HEK293 (cell line): ENCODE results near the gene SYNGR3.
A peak's percentile ranks its signal among the peaks of the same experiment; 100 is the strongest.

Experiments
- BCL11A ChIP-seq: fragments of 450-650 bp; formaldehyde crosslinking; IDR thresholded peaks from 2 replicates; pipeline ENCODE4 v1.5.1; 2016; ENCODE audit warnings: low read depth, missing biosample characterization, missing genetic modification characterization
- HIC1 ChIP-seq: fragments of 450-650 bp; formaldehyde crosslinking; IDR thresholded peaks from 2 replicates; pipeline ENCODE4 v1.5.1; 2016; ENCODE audit warnings: missing biosample characterization, missing genetic modification characterization
- KLF1 ChIP-seq: fragments of 450-650 bp; formaldehyde crosslinking; IDR thresholded peaks from 2 replicates; pipeline ENCODE4 v1.5.1; 2016; ENCODE audit warnings: missing biosample characterization, missing genetic modification characterization
- PRDM10 ChIP-seq: fragments of 450-650 bp; formaldehyde crosslinking; IDR thresholded peaks from 2 replicates; pipeline ENCODE4 v1.5.1; 2016; ENCODE audit warnings: missing biosample characterization, missing genetic modification characterization
- SP3 ChIP-seq: fragments of 450-650 bp; formaldehyde crosslinking; IDR thresholded peaks from 2 replicates; pipeline ENCODE4 v1.5.1; 2016; ENCODE audit warnings: missing biosample characterization, missing genetic modification characterization
- SP7 ChIP-seq: fragments of 450-650 bp; formaldehyde crosslinking; IDR thresholded peaks from 2 replicates; pipeline ENCODE4 v1.5.1; 2016; ENCODE audit warnings: missing biosample characterization, missing genetic modification characterization
- TCF7L2 ChIP-seq: IDR thresholded peaks from 2 replicates; pipeline ENCODE4 v1.6.1; 2011; ENCODE audit warnings: low read depth, mild to moderate bottlenecking, inconsistent platforms, low read length, moderate library complexity, borderline replicate concordance
- TRIM28 ChIP-seq: IDR thresholded peaks from 2 replicates; pipeline ENCODE4 v1.6.1; 2011; ENCODE audit warnings: low read length, control low read depth, borderline replicate concordance
- ZBTB6 ChIP-seq: fragments of 450-650 bp; formaldehyde crosslinking; IDR thresholded peaks from 2 replicates; pipeline ENCODE4 v1.5.1; 2017; ENCODE audit warnings: missing biosample characterization, missing genetic modification characterization
- ZBTB8A ChIP-seq: fragments of 450-650 bp; formaldehyde crosslinking; IDR thresholded peaks from 2 replicates; pipeline ENCODE4 v1.5.1; 2016; ENCODE audit warnings: missing biosample characterization, missing genetic modification characterization
- ZNF114 ChIP-seq: fragments of 450-650 bp; formaldehyde crosslinking; IDR thresholded peaks from 2 replicates; pipeline ENCODE4 v1.5.0; 2017; ENCODE audit warnings: missing biosample characterization, missing genetic modification characterization
- ZNF214 ChIP-seq: fragments of 450-650 bp; formaldehyde crosslinking; IDR thresholded peaks from 2 replicates; pipeline ENCODE4 v1.5.1; 2017; ENCODE audit warnings: missing biosample characterization, mild to moderate bottlenecking, missing genetic modification characterization, borderline replicate concordance
- ZNF391 ChIP-seq: fragments of 450-650 bp; formaldehyde crosslinking; IDR thresholded peaks from 2 replicates; pipeline ENCODE4 v1.5.1; 2016; ENCODE audit warnings: low read depth, missing biosample characterization, missing genetic modification characterization, borderline replicate concordance
- ZNF398 ChIP-seq: fragments of 450-650 bp; formaldehyde crosslinking; IDR thresholded peaks from 2 replicates; pipeline ENCODE4 v1.5.1; 2017; ENCODE audit warnings: missing biosample characterization, missing genetic modification characterization
- ZNF449 ChIP-seq: fragments of 450-650 bp; formaldehyde crosslinking; IDR thresholded peaks from 2 replicates; pipeline ENCODE4 v1.5.1; 2017; ENCODE audit warnings: missing biosample characterization, mild to moderate bottlenecking, missing genetic modification characterization, moderate library complexity
- ZNF561 ChIP-seq: fragments of 450-650 bp; IDR thresholded peaks from 2 replicates; pipeline ENCODE4 v1.5.1; 2018; ENCODE audit warnings: missing biosample characterization, missing genetic modification characterization, borderline replicate concordance
- ZNF571 ChIP-seq: fragments of 450-650 bp; formaldehyde crosslinking; IDR thresholded peaks from 2 replicates; pipeline ENCODE4 v1.5.0; 2017; ENCODE audit warnings: missing biosample characterization, missing genetic modification characterization
- ZNF623 ChIP-seq: fragments of 450-650 bp; formaldehyde crosslinking; IDR thresholded peaks from 2 replicates; pipeline ENCODE4 v1.5.1; 2016; ENCODE audit warnings: missing biosample characterization, missing genetic modification characterization
- ZNF626 ChIP-seq: fragments of 450-650 bp; sonication (Bioruptor Pico); formaldehyde crosslinking; IDR thresholded peaks from 2 replicates; pipeline ENCODE4 v1.5.1; 2018; ENCODE audit warnings: missing biosample characterization, missing genetic modification characterization, inconsistent platforms
- ZNF664 ChIP-seq: fragments of 450-650 bp; formaldehyde crosslinking; IDR thresholded peaks from 2 replicates; pipeline ENCODE4 v1.5.1; 2016; ENCODE audit warnings: missing biosample characterization, missing genetic modification characterization
- ZNF670 ChIP-seq: fragments of 450-650 bp; formaldehyde crosslinking; IDR thresholded peaks from 2 replicates; pipeline ENCODE4 v1.5.1; 2016; ENCODE audit warnings: missing biosample characterization, missing genetic modification characterization, low read depth
- ZNF704 ChIP-seq: fragments of 450-650 bp; formaldehyde crosslinking; IDR thresholded peaks from 2 replicates; pipeline ENCODE4 v1.5.1; 2016; ENCODE audit warnings: missing biosample characterization, missing genetic modification characterization
- ZNF707 ChIP-seq: fragments of 450-650 bp; formaldehyde crosslinking; IDR thresholded peaks from 2 replicates; pipeline ENCODE4 v1.5.1; 2016; ENCODE audit warnings: missing biosample characterization, missing genetic modification characterization
- ZNF777 ChIP-seq: fragments of 450-650 bp; formaldehyde crosslinking; IDR thresholded peaks from 2 replicates; pipeline ENCODE4 v1.5.1; 2017; ENCODE audit warnings: missing biosample characterization, missing genetic modification characterization, borderline replicate concordance
- ZNF792 ChIP-seq: fragments of 450-650 bp; formaldehyde crosslinking; IDR thresholded peaks from 2 replicates; pipeline ENCODE4 v1.5.1; 2016; ENCODE audit warnings: missing biosample characterization, missing genetic modification characterization
- ZNF830 ChIP-seq: fragments of 450-650 bp; IDR thresholded peaks from 2 replicates; pipeline ENCODE4 v1.5.0; 2018; ENCODE audit warnings: missing biosample characterization, missing genetic modification characterization, low read depth, mild to moderate bottlenecking, moderate library complexity
- ZNF843 ChIP-seq: fragments of 450-650 bp; formaldehyde crosslinking; IDR thresholded peaks from 2 replicates; pipeline ENCODE4 v1.5.1; 2016; ENCODE audit warnings: missing biosample characterization, missing genetic modification characterization
- ZXDB ChIP-seq: fragments of 450-650 bp; formaldehyde crosslinking; IDR thresholded peaks from 2 replicates; pipeline ENCODE4 v1.5.1; 2016; ENCODE audit warnings: missing biosample characterization, missing genetic modification characterization

The SYNGR3 gene

GRCh38 chr16:1990351-1991134 lies 773 bp downstream of the SYNGR3 start (continued):
- TF ChIP-seq ZNF398: peak; percentile 95
- TF ChIP-seq ZNF664 (tag by site-specific recombination): no peak
- TF ChIP-seq KLF1: peak; percentile 87
- peak; percentile 58; the same call in 1 of the 2 replicates for TF ChIP-seq HIC1 (tag by site-specific recombination)
- peak; percentile 70 for TF ChIP-seq SP3 (tag by site-specific recombination)
- no peak for TF ChIP-seq ZNF777 (tag by site-specific recombination)
- TF ChIP-seq ZNF449: no peak
- TF ChIP-seq ZNF843 (tag by site-specific recombination): no peak
- TF ChIP-seq SP7 (tag by site-specific recombination): peak; percentile 50; the same call in 1 of the 2 replicates
- peak; percentile 53; the same call in 1 of the 2 replicates for TF ChIP-seq ZNF561 (tag by site-specific recombination)
- peak; percentile 97 for TF ChIP-seq PRDM10
- TF ChIP-seq ZNF704 (tag by site-specific recombination): no peak
- TF ChIP-seq ZNF114: no peak
- no peak for TF ChIP-seq TCF7L2
- TF ChIP-seq TRIM28: no peak
- TF ChIP-seq ZBTB6 (tag by site-specific recombination): no peak
- TF ChIP-seq ZNF670 (tag by site-specific recombination): no peak
- TF ChIP-seq ZNF623 (tag by site-specific recombination): no peak
- TF ChIP-seq BCL11A: peak; percentile 34; the same call in 1 of the 2 replicates
- TF ChIP-seq ZBTB8A (tag by site-specific recombination): peak; percentile 20; the same call in 1 of the 2 replicates
- peak; percentile 59; the same call in 1 of the 2 replicates for TF ChIP-seq ZNF391 (tag by site-specific recombination)
- no peak for TF ChIP-seq ZNF214 (tag by site-specific recombination)
- TF ChIP-seq ZXDB (tag by site-specific recombination): peak; percentile 53; the same call in 1 of the 2 replicates
- no peak for TF ChIP-seq ZNF792 (tag by site-specific recombination)
- TF ChIP-seq ZNF830 (tag by site-specific recombination): no peak
- no peak for TF ChIP-seq ZNF707 (tag by site-specific recombination)
- no peak for TF ChIP-seq ZNF626
- TF ChIP-seq ZNF571 (tag by site-specific recombination): no peak
